ENCODE results near the gene SSH2.

The SSH2 gene

GRCh38 chr17:29597361-29598172, 332.5 kb downstream of the SSH2 start:
- Histone ChIP-seq H3K27me3 (ENCODE audit: insufficient read depth, low read length, poor library complexity) (peaks cover 6% of the 10 kb centered on the region), H3K4me3 (ENCODE audit: low read depth in 1 of 2, low read length in 2 of 2) (no peak overlapping the region), H3K79me2 (ENCODE audit: insufficient read depth, low read length) (peaks cover 8% of the 10 kb centered on the region; the same call in 1 of the 2 replicates), H3K27ac (ENCODE audit: low read length) (no peak overlapping the region), H3K4me1 (ENCODE audit: insufficient read depth, low read length) (peaks cover 21% of the 10 kb centered on the region), H4K20me1 (ENCODE audit: insufficient read depth, low read length) (peaks cover 37% of the 10 kb centered on the region), H3K9me3 (ENCODE audit: insufficient read depth, low read length, severe bottlenecking) (no peaks in the 10 kb centered on the region), H3K9ac (ENCODE audit: low read depth, low read length) (no peak overlapping the region), H3K4me2 (ENCODE audit: insufficient read depth, low read length) (no peak overlapping the region), H2AFZ (ENCODE audit: low read depth, low read length) (no peak overlapping the region), H3K36me3 (ENCODE audit: insufficient read depth, low read length) (no peaks in the 10 kb centered on the region)
- no peak for TF ChIP-seq EZH2 (IDR thresholded peaks at IDR 0.05; ENCODE audit: borderline replicate concordance, low read depth, low read length, severe bottlenecking)
- no peak for TF ChIP-seq CTCF (IDR thresholded peaks at IDR 0.05; ENCODE audit: borderline replicate concordance, extremely low read depth, low read length, poor library complexity, severe bottlenecking)
- DNase-seq: no peak
- ATAC-seq (ENCODE audit: insufficient read depth, low read depth): no peak

GRCh38 chr17:29596811-29597210, 333.2 kb downstream of the SSH2 start:
- Histone ChIP-seq H3K79me2 (ENCODE audit: insufficient read depth, low read length) (peaks cover 8% of the 10 kb centered on the region; the same call in 1 of the 2 replicates), H3K9me3 (ENCODE audit: insufficient read depth, low read length, severe bottlenecking) (no peaks in the 10 kb centered on the region), H3K4me1 (ENCODE audit: insufficient read depth, low read length) (peaks cover 28% of the 10 kb centered on the region), H3K27ac (ENCODE audit: low read length) (no peak overlapping the region), H2AFZ (ENCODE audit: low read depth, low read length) (no peak overlapping the region), H3K36me3 (ENCODE audit: insufficient read depth, low read length) (no peaks in the 10 kb centered on the region), H3K27me3 (ENCODE audit: insufficient read depth, low read length, poor library complexity) (peaks cover 6% of the 10 kb centered on the region), H3K4me3 (ENCODE audit: low read depth in 1 of 2, low read length in 2 of 2) (no peak overlapping the region), H3K4me2 (ENCODE audit: insufficient read depth, low read length) (no peak overlapping the region), H4K20me1 (ENCODE audit: insufficient read depth, low read length) (peaks cover 37% of the 10 kb centered on the region), H3K9ac (ENCODE audit: low read depth, low read length) (no peak overlapping the region)
- DNase-seq: no peak
- TF ChIP-seq EZH2 (IDR thresholded peaks at IDR 0.05; ENCODE audit: borderline replicate concordance, low read depth, low read length, severe bottlenecking): no peak
- TF ChIP-seq CTCF (IDR thresholded peaks at IDR 0.05; ENCODE audit: borderline replicate concordance, extremely low read depth, low read length, poor library complexity, severe bottlenecking): no peak
- ATAC-seq (ENCODE audit: insufficient read depth, low read depth): no peak

- Histone ChIP-seq H3K4me2 (ENCODE audit: insufficient read depth, low read length) (no peak overlapping the region), H3K4me1 (ENCODE audit: insufficient read depth, low read length) (peaks cover 35% of the 10 kb centered on the region), H3K79me2 (ENCODE audit: insufficient read depth, low read length) (peaks cover 8% of the 10 kb centered on the region; the same call in 1 of the 2 replicates), H3K27ac (ENCODE audit: low read length) (no peak overlapping the region), H3K9ac (ENCODE audit: low read depth, low read length) (no peak overlapping the region), H2AFZ (ENCODE audit: low read depth, low read length) (no peak overlapping the region), H3K36me3 (ENCODE audit: insufficient read depth, low read length) (no peaks in the 10 kb centered on the region), H3K4me3 (ENCODE audit: low read depth in 1 of 2, low read length in 2 of 2) (no peak overlapping the region), H4K20me1 (ENCODE audit: insufficient read depth, low read length) (peaks cover 37% of the 10 kb centered on the region), H3K27me3 (ENCODE audit: insufficient read depth, low read length, poor library complexity) (peaks cover 6% of the 10 kb centered on the region), H3K9me3 (ENCODE audit: insufficient read depth, low read length, severe bottlenecking) (no peaks in the 10 kb centered on the region)
- DNase-seq: no peak
- no peak for ATAC-seq (ENCODE audit: insufficient read depth, low read depth)
- TF ChIP-seq CTCF (IDR thresholded peaks at IDR 0.05; ENCODE audit: borderline replicate concordance, extremely low read depth, low read length, poor library complexity, severe bottlenecking) (no peak), EZH2 (IDR thresholded peaks at IDR 0.05; ENCODE audit: borderline replicate concordance, low read depth, low read length, severe bottlenecking) (no peak)
These were observed 333.9 kb downstream of the SSH2 start for GRCh38 chr17:29595943-29596774.
